Activated T-helper 9 cell treated with anti-CD3 and anti-CD28 coated beads, Interleukin-2, amount 50 U/mL, for 16 hours (primary cell): ENCODE results near the gene SH2D6.

Experiments
- DNase-seq: peaks from one replicate; pipeline ENCODE4 v3.0.0-alpha.2; 2020; ENCODE audit warnings: low read depth

Gene SH2D6

GRCh38 chr2:85439986-85440385 lies 21.5 kb downstream of the SH2D6 start:
- DNase-seq: no peak

DNA sequence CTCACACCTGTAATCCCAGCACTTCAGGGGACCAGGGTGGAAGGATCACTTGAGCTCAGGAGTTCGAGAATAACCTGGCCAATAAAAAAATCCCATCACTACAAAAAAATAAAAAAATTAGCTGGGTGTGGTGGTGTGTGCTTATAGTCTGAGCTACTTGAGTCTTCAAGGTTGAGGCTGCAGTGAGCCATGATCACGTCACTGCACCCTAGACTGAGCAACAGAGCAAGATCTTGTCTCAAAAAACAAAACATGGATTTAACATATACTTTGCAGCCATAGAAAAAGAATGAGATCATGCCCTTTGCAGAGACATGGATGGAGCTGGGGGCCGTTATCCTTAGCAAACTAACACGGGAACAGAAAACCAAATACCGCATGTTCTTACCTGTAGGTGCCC lies 22.2 kb downstream of the SH2D6 start:
- no peak for DNase-seq

GRCh38 chr2:85441864-85442263 lies 23.4 kb downstream of the SH2D6 start:
- no peak for DNase-seq

DNA sequence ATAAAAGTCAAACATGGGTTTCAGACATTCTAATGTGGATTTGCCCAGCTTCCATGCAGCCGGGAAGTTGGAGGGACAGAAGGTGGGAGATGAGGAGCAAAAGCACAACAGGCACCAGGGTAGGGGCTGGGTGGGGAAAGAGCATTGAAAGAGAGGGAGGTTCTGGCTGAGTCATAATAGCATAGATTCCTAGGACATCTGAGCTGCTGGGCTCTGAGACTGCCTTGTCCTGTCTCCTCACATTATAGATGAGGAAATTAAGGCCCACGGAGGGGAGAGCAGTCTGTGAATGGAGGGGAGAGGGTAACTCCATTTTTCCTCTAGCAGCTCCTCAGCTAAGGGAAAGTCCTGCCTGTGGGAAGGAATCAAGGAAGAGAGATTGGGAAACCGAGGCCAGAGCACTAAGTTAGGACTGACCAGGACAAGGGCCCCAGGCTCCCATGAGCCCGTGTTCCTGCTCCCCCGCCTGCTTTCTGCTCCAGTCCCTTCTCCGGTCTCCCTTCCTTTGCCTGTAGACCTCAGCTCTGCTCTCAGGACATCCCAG lies 26.2 kb downstream of the SH2D6 start:
- DNase-seq: no peak

DNA sequence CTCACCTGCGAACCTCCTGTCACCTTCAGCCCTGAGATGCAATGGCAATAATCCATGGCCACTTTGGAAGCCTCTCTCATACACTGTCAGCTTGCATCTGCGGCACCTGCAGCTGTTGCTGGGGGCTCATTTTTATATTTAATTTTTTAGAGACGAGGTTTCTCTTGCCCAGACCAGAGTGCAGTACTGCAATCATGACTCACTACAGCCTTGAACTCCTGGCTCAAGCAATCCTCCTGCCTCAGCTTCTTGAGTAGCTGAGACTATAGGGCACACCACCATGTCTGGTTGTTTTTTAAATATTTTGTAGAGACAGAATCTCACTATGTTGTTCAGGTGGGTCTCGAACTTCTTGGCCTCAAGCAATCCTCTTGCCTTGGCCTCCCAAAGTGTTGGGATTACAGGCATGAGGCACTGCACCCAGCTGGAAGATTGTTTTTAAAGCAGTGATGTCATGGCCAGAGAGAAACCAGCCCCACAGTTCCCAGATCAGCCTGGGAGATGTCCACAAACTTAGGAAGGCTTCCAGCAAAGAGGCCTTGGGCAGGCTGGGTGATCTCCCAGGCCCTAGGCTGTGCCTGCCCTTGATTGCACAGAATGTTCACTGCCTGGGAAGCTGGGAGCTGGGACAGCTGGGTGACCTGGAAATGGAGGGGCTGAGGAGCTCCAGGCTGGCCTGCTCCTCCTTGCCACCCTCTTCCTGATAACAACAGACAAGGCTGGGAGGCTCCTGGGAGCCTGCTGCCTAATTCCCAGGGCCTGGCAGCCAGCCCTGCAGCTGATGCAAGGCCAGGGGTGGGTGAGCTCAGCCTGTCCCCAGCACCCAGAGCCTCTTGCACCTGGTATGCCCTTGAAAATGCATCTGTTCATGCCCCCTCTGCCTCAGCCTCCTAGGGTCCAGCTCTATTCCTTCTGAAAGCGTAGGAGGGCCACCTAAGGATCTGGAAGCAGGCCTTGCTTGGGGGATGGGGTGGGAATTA lies 27.1 kb downstream of the SH2D6 start:
- no peak for DNase-seq

DNA sequence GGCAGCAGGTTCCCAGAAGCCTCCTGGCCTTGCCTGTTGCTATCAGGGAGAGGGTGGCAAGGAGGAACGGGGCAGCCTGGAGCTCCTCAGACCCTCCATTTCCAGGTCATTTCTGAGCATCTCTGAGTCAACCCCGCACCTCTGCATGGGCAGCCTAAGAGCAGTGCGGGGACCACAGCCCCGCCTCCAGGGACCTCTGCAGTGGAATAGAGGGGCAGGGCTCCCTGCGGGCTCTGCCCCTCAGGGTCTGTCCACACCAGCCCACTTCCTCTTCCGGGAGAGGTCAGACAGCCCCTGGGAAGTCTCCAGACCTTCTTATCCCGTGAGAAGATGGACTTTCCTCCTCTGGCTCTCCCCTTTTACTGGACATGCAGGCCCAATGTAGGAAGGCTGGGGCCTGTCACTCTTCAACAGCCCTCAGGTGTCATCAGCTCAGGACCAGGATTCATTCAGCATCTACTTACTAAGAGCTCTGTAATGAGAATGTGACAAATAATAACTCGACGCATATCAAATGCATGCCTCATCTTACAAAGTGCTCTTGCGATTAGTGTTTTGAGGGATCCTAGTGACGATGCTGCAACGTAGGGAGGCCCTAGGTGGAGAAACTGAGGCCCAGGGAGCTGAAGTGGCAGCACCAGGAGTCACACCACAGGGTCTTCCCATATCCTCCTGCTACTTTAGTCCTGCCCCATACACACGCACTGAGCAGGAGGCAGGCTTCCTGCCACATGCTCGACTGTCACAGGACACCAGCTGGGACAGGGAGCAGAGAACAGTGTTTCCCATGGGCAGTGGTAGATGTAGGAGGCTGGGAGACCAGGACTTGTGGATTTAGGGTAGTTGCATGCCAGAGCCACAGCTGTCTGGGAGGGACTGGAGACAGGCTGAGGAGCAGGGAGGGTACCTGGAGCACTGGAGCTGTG lies 28.0 kb downstream of the SH2D6 start:
- DNase-seq: no peak

- DNase-seq: no peak
Observed at GRCh38 chr2:85447222-85447585, 28.7 kb downstream of the SH2D6 start.

DNA sequence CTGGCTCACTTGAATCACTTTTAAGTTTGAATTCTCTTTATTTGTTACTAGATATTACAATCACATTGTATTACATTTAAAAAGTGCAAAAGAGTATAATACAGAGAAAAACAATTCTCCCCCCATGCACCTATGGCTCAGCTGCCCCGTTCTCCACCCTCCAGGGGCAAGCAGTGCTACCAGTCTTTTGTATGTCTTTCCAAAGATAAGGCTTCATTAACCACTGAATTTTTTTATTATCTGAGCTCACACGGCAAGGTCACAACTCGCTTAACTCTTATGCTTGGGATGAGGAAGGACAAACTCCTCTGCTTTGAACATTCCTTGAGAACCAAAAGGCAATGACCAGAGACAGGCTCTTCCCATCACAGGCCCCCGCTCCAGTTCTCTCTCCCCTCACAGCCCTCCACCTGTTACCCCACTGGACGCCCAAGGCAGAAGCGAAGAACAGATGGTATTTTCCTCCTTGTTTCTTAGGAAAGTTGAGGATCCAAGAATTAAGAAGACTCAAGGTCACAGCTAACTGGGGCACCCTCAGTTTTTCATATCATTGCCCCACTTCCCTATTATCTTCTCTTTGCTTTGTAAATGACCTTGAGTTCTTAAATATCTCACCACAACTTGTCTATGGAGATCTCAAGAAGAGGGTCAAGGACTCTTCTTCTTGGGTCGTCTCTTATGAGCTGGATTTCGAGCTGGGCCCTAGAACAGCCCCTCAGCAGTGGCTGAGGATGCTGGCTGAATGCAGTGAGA lies 30.1 kb downstream of the SH2D6 start:
- no peak for DNase-seq

DNA sequence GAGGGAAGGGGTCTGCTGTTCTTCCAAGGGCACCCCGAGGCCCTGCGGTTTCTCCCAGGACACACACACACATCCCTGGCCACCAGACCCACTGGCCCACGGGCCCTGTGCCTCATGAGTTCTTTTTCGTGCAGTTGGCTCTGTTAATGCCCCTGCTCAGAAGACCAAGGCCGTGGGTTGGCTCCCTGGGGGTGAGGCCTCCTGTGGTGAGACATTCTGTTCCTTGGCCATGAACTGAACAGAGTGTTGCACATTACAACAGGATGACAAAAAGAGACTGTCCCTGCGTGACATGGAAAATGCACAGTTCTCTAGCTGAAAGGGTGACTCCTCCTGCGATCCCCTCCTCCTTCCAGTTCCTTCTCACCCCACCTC lies 30.7 kb downstream of the SH2D6 start:
- DNase-seq: no peak

DNA sequence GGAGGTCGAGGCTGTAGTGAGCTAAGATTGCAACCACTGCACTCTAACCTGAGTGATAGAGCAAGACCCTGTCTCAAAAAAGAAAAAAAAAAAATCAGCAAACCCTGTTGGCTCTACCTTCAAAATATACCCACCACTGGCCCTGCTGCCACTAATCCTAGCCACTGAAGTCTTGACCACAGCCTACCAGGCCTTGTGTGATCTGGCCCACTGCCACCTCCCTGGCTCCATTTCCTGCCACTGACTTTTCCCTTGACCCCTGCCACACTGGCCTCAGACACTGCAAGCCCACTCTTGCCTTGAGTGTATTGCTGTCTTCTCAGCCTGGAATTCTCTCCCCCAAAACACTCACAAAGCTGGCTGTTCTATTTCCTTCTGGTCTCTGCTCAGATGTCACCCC lies 33.7 kb downstream of the SH2D6 start:
- no peak for DNase-seq

DNA sequence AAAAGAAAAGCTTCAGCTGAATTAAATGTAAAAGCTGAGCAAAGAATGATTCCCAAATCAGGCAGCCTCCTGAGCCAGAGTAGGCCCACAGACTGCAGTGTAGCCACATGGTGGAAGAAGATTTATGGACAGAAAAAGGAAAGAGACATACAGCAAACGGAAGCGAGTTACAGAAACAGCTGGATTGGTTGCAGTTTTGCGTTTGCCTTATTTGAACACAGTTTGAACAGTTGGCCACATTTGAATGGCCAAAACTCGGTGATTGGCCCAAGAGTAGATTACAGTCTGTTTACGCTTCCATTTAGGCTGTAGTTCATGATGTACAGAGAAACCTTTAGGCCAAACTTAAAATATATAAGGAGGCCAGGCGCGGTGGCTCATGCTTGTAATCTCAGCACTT lies 35.1 kb downstream of the SH2D6 start:
- DNase-seq: no peak

DNA sequence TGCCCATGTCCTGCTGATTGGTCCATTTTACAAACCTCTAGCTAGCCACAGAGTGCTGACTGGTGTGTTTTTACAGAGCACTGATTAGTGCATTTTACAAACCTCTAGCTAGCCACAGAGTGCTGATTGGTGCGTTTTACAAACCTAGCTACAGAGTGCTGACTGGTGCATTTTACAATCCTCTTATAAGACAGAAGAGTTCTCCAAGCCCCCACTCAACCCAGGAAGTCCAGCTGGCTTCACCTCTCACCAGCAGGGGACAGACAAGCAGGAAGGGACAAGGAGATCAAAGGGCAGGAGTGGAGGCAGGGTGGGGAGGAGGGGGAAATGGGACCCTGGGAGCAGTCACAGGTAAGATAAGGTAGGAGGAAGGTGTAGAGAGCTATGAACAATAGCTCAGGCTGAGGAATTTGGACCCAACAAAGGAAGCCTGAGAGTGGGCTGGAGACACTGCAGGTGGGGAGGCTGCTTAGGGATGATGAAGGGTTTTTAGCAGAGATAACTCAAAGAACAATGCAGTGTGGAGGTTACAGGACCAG lies 37.1 kb downstream of the SH2D6 start:
- no peak for DNase-seq

GRCh38 chr2:85457043-85457442 lies 38.5 kb downstream of the SH2D6 start:
- no peak for DNase-seq

- no peak for DNase-seq
Observed at GRCh38 chr2:85457877-85458316, 39.4 kb downstream of the SH2D6 start.

DNA sequence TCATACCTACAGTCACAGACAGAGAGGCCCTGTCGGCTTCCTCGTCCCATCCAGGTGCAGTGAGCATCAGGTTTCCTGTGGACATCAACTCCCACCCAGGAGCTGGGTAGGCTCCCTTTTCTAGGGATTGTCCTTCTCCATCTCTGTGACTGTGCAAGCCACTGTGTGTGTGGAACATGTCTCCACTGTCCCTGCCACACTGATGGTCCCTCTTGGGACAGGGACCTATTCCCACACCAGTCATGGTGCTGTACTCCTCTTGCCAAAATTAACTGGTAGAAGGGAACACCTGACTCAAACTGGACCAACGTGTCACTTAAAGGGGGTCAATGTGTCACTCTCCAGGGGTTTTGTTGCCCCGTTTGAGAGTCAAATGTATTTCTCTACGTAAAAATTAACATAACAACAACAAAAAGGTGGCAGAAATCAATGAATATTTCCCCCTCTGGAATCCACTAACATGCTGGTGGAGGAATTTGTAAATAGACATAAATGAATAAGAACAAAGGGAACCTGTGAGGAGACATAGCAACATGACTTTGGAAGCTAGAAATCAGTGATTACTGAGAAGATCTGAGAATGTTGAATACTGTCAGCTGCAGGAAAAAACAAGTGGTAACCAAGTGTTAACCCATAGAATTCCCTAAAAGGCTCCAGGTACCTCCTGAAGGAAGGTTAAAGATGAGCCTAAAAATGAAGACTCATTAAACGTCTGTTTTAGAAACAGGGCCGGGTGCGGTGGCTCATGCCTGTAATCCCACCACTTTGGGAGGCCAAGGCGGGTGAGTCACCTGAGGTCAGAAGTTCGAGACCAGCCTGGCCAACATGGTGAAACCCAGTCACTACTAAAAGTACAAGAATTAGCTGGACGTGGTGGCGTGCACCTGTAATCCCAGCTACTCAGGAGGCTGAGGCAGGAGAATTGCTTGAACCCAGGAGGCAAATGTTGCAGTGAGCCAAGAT lies 40.4 kb downstream of the SH2D6 start:
- no peak for DNase-seq

GRCh38 chr2:85459771-85460170 lies 41.3 kb downstream of the SH2D6 start:
- DNase-seq: no peak

DNA sequence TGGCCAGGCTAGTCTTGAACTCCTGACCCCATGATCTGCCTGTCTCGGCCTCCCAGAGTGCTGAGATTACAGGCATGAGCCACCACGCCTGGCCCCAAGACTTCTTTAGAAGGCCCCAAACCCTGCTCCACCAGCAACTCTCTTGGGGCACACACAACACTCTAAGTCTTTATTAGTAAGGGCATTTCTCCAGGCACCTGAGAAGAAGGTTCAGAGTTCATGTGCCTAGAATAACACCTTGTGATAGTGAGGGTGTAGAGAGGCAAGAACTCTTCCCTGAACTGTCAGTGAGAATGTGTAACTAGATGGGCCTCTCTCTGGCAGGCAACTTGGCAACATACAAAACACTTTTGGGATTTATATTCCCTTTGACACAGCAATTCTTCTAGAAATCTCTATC lies 43.8 kb downstream of the SH2D6 start:
- no peak for DNase-seq

GRCh38 chr2:85468096-85468703 lies 49.7 kb downstream of the SH2D6 start:
- no peak for DNase-seq

GRCh38 chr2:85468704-85469349 lies 50.3 kb downstream of the SH2D6 start:
- DNase-seq: no peak
